Measurements from ENCODE around the gene GTPBP6. TPM values are rescaled to one million over a fixed set of nuclear protein-coding genes. Genes with fewer than 3 reads are reported as not detected.

Gene GTPBP6
- total and polyA plus RNA-seq, 2 experiments from 2014 or later: 41.4 to 66.8 TPM

- Mint-ChIP-seq H3K36me3 (ENCODE audit: low read depth) (peaks cover 30% of the 10 kb centered on the region), H3K9me3 (peaks cover 74% of the 10 kb centered on the region), H3K27me3 (ENCODE audit: insufficient read depth, low read depth, poor library complexity) (no peaks in the 10 kb centered on the region), H3K4me3 (no peak overlapping the region), H3K4me1 (no peaks in the 10 kb centered on the region), H3K27ac (no peak overlapping the region)
- H3K4me1 ChIP-seq (ENCODE audit: insufficient read depth): no peaks in the 10 kb centered on the region
- no peak for TF ChIP-seq EZH2phosphoT487 (IDR thresholded peaks at IDR 0.05; ENCODE audit: unreplicated experiment)
- no peak for TF ChIP-seq REST (IDR thresholded peaks at IDR 0.05; ENCODE audit: unreplicated experiment)
- TF ChIP-seq CTCF (conservative IDR thresholded peaks at IDR 0.05; ENCODE audit: low read depth in 2 of 2): no peak
- no peak for TF ChIP-seq POLR2AphosphoS5 (IDR thresholded peaks at IDR 0.05; ENCODE audit: low read depth)
- no peak for TF ChIP-seq ETS1 (IDR thresholded peaks at IDR 0.05)
- TF ChIP-seq ZNF462 (CRISPR knock-in tag; IDR thresholded peaks at IDR 0.05): no peak
- no peak overlapping the region for H3K4me2 ChIP-seq
- H2AFZ ChIP-seq: no peak overlapping the region
- peaks cover 8% of the 10 kb centered on the region; the same call in 1 of the 2 replicates for H3K9me2 ChIP-seq (ENCODE audit: insufficient read depth)
- no peak for DNase-seq (ENCODE audit: low spot score)
- no peaks in the 10 kb centered on the region for H3K36me3 ChIP-seq (ENCODE audit: insufficient read depth)
- H3K4me3 ChIP-seq: no peak overlapping the region
- H3F3A ChIP-seq (replicated peaks; ENCODE audit: low read depth): peaks cover 6% of the 10 kb centered on the region; the same call in 1 of the 2 replicates
- H4K20me1 ChIP-seq (replicated peaks; ENCODE audit: insufficient read depth): no peaks in the 10 kb centered on the region
- ATAC-seq: no peak
- H3K27ac ChIP-seq (ENCODE audit: low read depth): no peak overlapping the region
- no peaks in the 10 kb centered on the region for H3K79me2 ChIP-seq (replicated peaks; ENCODE audit: insufficient read depth)
- no peaks in the 10 kb centered on the region for H3K27me3 ChIP-seq (ENCODE audit: insufficient read depth)
Measured at GRCh38 chrX:255923-256331, 62.7 kb downstream of the GTPBP6 start.
